ENCODE measurements around the gene TRPV4.

Gene TRPV4

DNA sequence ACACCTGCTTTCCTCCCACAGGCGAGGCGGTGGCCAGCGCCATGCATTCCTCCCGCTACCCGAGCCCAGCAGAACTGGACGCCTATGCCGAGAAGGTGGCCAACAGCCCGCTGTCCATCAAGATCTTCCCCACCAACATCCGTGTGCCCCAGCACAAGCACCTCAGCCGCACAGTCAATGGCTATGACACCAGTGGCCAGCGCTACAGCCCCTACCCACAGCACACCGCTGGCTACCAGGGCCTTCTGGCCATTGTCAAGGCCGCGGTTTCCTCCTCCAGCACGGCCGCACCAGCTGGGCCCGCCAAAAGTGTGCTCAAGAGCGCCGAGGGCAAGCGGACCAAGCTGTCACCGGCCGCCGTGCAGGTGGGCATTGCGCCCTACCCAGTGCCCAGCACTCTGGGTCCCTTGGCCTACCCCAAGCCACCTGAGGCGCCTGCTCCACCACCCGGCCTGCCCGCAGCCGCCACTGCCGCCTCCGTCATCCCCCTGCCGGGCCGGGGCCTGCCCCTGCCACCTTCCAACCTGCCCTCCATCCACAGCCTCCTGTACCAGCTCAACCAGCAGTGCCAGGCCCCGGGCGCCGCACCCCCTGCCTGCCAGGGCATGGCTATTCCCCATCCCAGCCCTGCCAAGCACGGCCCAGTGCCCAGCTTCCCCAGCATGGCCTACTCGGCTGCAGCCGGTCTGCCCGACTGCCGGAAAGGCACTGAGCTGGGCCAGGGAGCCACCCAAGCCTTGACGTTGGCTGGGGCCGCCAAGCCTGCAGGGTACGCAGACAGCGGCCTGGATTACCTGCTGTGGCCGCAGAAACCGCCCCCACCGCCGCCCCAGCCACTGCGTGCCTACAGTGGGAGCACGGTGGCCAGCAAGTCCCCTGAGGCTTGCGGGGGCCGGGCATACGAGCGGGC lies 65.0 kb downstream of the TRPV4 start:
- DNase-seq (ENCODE audit: low read depth): no peak
- TF ChIP-seq, protein P1, sequence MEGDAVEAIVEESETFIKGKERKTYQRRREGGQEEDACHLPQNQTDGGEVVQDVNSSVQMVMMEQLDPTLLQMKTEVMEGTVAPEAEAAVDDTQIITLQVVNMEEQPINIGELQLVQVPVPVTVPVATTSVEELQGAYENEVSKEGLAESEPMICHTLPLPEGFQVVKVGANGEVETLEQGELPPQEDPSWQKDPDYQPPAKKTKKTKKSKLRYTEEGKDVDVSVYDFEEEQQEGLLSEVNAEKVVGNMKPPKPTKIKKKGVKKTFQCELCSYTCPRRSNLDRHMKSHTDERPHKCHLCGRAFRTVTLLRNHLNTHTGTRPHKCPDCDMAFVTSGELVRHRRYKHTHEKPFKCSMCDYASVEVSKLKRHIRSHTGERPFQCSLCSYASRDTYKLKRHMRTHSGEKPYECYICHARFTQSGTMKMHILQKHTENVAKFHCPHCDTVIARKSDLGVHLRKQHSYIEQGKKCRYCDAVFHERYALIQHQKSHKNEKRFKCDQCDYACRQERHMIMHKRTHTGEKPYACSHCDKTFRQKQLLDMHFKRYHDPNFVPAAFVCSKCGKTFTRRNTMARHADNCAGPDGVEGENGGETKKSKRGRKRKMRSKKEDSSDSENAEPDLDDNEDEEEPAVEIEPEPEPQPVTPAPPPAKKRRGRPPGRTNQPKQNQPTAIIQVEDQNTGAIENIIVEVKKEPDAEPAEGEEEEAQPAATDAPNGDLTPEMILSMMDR (conservative IDR thresholded peaks at IDR 0.05; ENCODE audit: low read depth, low read length): no peak
- no peak overlapping the region for H3K4me3 ChIP-seq (ENCODE audit: low read length)

DNA sequence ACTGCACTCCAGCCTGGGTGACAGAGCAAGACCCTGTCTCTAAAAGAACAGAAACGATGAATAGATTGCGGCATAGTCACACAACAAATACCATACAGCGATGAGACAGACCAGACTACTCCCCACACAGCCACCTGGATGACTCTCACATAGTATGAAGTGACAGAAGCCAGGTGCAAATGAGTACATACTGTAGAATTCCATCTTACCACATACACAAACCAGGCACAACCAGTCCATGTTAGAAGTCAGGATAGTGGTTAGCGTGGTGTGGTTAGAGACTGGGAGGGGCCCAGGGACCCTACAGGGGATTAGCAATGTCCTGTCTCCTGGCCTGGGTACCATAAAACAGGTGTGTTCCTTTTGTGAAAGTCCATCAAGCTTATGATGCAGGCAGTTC lies 65.7 kb downstream of the TRPV4 start:
- no peak overlapping the region for H3K4me3 ChIP-seq (ENCODE audit: low read length)
- DNase-seq (ENCODE audit: low read depth): no peak
- TF ChIP-seq, protein P1 (conservative IDR thresholded peaks at IDR 0.05; ENCODE audit: low read depth, low read length): no peak

DNA sequence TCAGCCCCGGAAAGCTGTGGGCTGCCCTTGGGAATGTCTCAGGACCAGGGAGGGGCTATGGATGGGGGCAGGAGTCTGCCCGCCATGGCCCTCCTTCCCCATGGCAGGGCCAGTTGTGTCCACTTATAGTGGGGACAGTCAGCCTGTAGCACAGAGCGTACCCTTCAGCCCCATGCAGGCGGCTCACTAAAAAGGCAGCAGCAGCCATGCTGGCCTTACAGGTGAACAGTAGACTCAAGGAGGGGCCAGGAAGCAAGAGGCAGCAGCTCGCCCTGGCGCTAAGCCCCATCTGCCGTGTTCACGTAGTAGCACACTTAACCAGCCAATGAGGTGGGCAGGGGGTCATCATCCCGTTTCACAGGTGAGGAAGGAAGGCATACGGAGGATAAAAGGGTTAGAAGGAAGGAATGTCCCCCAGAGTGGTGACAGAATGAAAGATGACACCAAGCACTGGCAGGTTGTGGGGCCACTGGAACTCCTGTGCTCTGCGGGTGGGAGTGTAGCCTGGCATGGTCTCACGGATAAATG lies 66.9 kb downstream of the TRPV4 start:
- no peak for DNase-seq (ENCODE audit: low read depth)
- TF ChIP-seq, protein P1 (conservative IDR thresholded peaks at IDR 0.05; ENCODE audit: low read depth, low read length): no peak
- H3K4me3 ChIP-seq (ENCODE audit: low read length): no peak overlapping the region

DNA sequence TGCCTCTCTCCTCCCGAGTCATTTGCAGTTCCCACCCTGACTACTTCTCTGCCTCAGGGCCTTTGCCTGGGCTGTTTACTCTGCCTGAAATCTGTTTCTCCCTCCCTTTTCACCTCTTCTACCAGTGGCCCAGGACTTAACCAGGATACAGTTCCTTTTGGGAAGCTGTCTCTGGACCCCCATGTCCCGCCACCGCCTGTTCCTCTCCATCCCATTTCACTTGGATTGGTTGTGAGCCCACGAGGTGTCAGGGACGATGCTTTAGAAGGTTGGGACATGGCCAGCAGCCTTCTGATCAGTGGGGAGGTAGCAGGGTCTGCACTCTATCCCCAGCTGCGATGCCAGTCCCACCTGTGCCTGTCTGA lies 67.8 kb downstream of the TRPV4 start:
- DNase-seq (ENCODE audit: low read depth): no peak
- TF ChIP-seq, protein P1 (conservative IDR thresholded peaks at IDR 0.05; ENCODE audit: low read depth, low read length): no peak
- H3K4me3 ChIP-seq (ENCODE audit: low read length): no peak overlapping the region

DNA sequence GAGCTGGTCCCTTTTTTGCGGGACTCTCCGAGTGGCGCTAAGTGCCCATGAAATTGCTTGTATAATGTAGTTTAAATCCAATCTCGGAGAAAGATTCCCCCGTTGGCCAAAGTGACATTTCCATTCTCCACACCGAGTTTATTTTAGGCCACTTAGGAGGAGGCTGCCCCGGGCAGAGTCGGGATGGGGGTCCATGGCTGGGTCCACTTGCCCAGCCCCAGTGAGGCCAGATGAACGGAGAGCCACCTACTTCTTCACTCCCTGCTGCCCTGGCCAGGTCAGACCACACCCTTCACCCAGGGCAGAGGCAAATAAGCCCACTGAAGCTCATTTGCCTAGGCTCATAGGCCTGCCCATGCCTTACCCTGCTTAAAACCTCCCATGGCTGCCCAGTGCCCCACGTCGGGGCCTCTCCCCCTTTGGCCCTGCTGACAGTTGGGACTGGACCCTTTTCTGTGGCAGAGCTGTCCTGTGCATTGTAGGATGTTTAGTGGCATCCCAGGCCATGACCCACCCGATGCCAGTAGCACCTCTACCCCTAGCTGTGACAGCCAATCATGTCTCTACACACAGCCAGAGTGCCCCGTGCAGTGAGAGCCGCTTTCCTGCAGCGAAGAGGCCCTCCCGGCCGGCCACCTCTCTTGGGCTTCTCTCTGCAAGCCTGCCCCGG lies 68.3 kb downstream of the TRPV4 start:
- no peak overlapping the region for H3K4me3 ChIP-seq (ENCODE audit: low read length)
- DNase-seq (ENCODE audit: low read depth): no peak
- TF ChIP-seq, protein P1 (conservative IDR thresholded peaks at IDR 0.05; ENCODE audit: low read depth, low read length): no peak

DNA sequence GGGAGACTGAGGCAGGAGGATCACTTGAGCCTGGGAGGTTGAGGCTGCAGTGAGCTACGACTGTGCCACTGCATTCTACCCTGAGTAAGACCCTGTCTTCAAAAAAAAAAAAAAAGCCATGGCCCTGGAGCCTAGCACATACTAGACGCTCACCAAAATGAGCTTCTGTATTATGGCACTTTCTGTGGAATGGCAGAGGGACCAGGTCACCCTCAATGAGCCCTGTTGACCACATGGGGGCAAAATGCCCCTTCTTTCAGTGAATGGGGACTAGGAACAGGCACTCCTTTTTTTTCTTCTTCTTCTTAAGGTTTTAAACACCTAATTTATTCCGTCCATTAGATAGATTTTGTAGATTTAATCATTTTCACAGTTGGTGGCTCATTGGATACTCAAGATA lies 69.1 kb downstream of the TRPV4 start:
- DNase-seq (ENCODE audit: low read depth): no peak
- TF ChIP-seq, protein P1 (conservative IDR thresholded peaks at IDR 0.05; ENCODE audit: low read depth, low read length): no peak
- H3K4me3 ChIP-seq (ENCODE audit: low read length): no peak overlapping the region

All from retinal pigment epithelial cell (primary cell).